Measurements from ENCODE around the gene MAFG. TPM values are rescaled to one million over a fixed set of nuclear protein-coding genes. Genes with fewer than 3 reads are reported as not detected.

Gene MAFG
- polyA plus RNA-seq, 1 donor (not counting 4 experiments of a cell fraction or from before 2014, with no cell fraction given): 8.3 TPM

DNA sequence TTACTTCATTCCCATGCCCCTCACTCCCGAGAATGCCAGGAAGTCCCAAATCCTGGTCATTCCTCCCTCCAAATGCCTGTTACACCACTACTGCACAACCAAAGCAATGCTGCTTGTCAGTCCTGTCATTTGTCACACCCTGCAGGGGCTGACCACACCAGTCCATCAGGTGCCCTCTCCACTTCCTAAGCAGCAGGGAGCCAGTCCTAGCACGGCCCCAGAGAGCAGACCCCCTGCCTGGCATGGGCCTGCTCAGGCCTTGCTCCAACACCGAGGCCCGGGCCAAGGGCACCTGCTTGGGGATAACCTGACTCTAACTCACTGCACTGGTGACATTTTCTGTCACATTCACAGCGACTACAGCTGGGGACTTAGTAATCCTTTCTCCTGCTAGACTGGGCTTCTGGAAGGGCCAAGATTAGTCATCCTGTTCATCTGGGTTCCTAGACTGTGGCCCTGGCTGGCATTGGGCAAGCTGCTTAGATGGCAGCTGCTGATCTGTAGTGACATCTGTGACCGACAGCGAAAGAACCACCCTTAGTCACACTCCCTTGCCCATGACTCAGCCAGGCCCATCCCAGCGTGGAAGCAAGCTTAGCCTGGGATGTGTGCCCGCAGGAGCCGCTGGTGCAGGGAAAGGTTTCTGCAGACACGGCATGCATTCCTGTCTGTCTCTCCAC, 41.5 kb downstream of the MAFG start:
- H4K20me1 ChIP-seq (ENCODE audit: control insufficient read depth, extremely low read depth, insufficient read depth, low read length): no peaks in the 10 kb centered on the region
- no peaks in the 10 kb centered on the region for H3K9me1 ChIP-seq (ENCODE audit: control insufficient read depth, extremely low read depth, insufficient read depth, low read length)
- TF ChIP-seq EZH2 (IDR thresholded peaks at IDR 0.05; ENCODE audit: low read length): no peak
- no peak for TF ChIP-seq CTCF (optimal IDR thresholded peaks at IDR 0.05 in 1 of 3, IDR thresholded peaks at IDR 0.05 in 1 of 3, conservative IDR thresholded peaks at IDR 0.05 in 1 of 3; ENCODE audit: extremely low read depth in 1 of 3, insufficient read depth in 2 of 3, low read length in 3 of 3)
- H3K4me2 ChIP-seq (ENCODE audit: control insufficient read depth, extremely low read depth, insufficient read depth, low read depth, low read length): no peak overlapping the region
- H3K9ac ChIP-seq (ENCODE audit: control insufficient read depth, extremely low read depth, insufficient read depth, low read length): no peak overlapping the region
- H2AFZ ChIP-seq (ENCODE audit: control insufficient read depth, low read length): no peak overlapping the region
- dilution Hi-C loops (cut with MboI; ENCODE audit: extremely low pct_ligation_motif_present, low sequenced_read_pairs): no loop called here
- no peaks in the 10 kb centered on the region for H3K27me3 ChIP-seq (ENCODE audit: control insufficient read depth, extremely low read depth, insufficient read depth, low read length)
- peaks cover 53% of the 10 kb centered on the region for H3K79me2 ChIP-seq (ENCODE audit: control insufficient read depth, insufficient read depth, low read length)
- H3K4me3 ChIP-seq (ENCODE audit: control insufficient read depth in 2 of 3, extremely low read depth in 1 of 3, insufficient read depth in 2 of 3, low read depth in 1 of 3, low read length in 3 of 3): no peak overlapping the region
- DNase-seq (ENCODE audit: low read depth, low spot score) (no peak), FAIRE-seq (no peak)
- peaks cover 37 to 48% of the 10 kb centered on the region in 2 experiments for H3K36me3 ChIP-seq (ENCODE audit: control insufficient read depth in 2 of 2, extremely low read depth in 1 of 2, insufficient read depth in 2 of 2, low read length in 2 of 2)
- no peaks in the 10 kb centered on the region for H3K9me3 ChIP-seq (ENCODE audit: control insufficient read depth, low read depth, low read length)
- no peak overlapping the region for H3K27ac ChIP-seq (ENCODE audit: control insufficient read depth, insufficient read depth, low read length)
- peaks cover 13% of the 10 kb centered on the region for H3K4me1 ChIP-seq (ENCODE audit: control insufficient read depth, extremely low read depth, insufficient read depth, low read length)

DNA sequence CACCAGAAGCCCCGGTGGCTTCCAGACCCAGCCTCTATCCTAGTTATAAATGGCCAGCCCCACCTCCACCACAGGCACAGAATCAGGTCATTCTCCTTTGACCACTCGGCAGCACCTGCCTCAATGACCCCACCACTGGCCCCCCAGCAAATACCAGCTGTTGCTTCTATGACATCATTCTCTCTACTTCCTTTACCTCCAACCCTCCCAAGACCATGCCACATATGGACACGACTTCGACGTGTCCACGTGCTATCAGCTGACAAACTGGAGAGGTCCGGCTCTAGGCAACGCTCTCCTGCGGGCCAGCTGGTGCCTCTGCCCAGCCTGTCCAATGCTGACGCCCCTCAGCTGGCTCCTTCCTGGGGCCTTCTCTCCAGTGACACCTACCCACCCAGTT, 42.1 kb downstream of the MAFG start:
- dilution Hi-C loops (cut with MboI; ENCODE audit: extremely low pct_ligation_motif_present, low sequenced_read_pairs): no loop called here
- no peak for FAIRE-seq
- Histone ChIP-seq H3K4me3 (ENCODE audit: control insufficient read depth in 2 of 3, extremely low read depth in 1 of 3, insufficient read depth in 2 of 3, low read depth in 1 of 3, low read length in 3 of 3) (no peak overlapping the region), H3K4me1 (ENCODE audit: control insufficient read depth, extremely low read depth, insufficient read depth, low read length) (peaks cover 12% of the 10 kb centered on the region), H3K9me3 (ENCODE audit: control insufficient read depth, low read depth, low read length) (no peaks in the 10 kb centered on the region), H3K9ac (ENCODE audit: control insufficient read depth, extremely low read depth, insufficient read depth, low read length) (no peak overlapping the region), H3K4me2 (ENCODE audit: control insufficient read depth, extremely low read depth, insufficient read depth, low read depth, low read length) (no peak overlapping the region), H4K20me1 (ENCODE audit: control insufficient read depth, extremely low read depth, insufficient read depth, low read length) (no peaks in the 10 kb centered on the region), H3K36me3 (ENCODE audit: control insufficient read depth in 2 of 2, extremely low read depth in 1 of 2, insufficient read depth in 2 of 2, low read length in 2 of 2) (peaks cover 37 to 48% of the 10 kb centered on the region in 2 experiments), H3K27me3 (ENCODE audit: control insufficient read depth, extremely low read depth, insufficient read depth, low read length) (no peaks in the 10 kb centered on the region), H3K9me1 (ENCODE audit: control insufficient read depth, extremely low read depth, insufficient read depth, low read length) (no peaks in the 10 kb centered on the region), H2AFZ (ENCODE audit: control insufficient read depth, low read length) (no peak overlapping the region), H3K27ac (ENCODE audit: control insufficient read depth, insufficient read depth, low read length) (no peak overlapping the region), H3K79me2 (ENCODE audit: control insufficient read depth, insufficient read depth, low read length) (peaks cover 47% of the 10 kb centered on the region)
- TF ChIP-seq EZH2 (IDR thresholded peaks at IDR 0.05; ENCODE audit: low read length) (no peak), CTCF (optimal IDR thresholded peaks at IDR 0.05 in 1 of 3, IDR thresholded peaks at IDR 0.05 in 1 of 3, conservative IDR thresholded peaks at IDR 0.05 in 1 of 3; ENCODE audit: extremely low read depth in 1 of 3, insufficient read depth in 2 of 3, low read length in 3 of 3) (no peak)
- no peak for DNase-seq (ENCODE audit: low read depth, low spot score)
